Stomach smooth muscle (tissue), 2 donors: ENCODE results near the gene PDCD1.

Source experiments
- H3K27ac ChIP-seq: one replicate; pipeline ENCODE4 v1.7.0; 2013; ENCODE audit warnings: mild to moderate bottlenecking, low read length, inconsistent platforms
- H3K27me3 ChIP-seq, 2 donors: one replicate each; pipeline ENCODE4 v1.7.0; 2013; ENCODE audit warnings: low read length in 2 of 2; ENCODE audit not compliant: insufficient read depth in 2 of 2, control insufficient read depth in 1 of 2
- H3K36me3 ChIP-seq, 2 donors: one replicate each; pipeline ENCODE4 v1.7.0; 2013; ENCODE audit warnings: low read length in 2 of 2; ENCODE audit not compliant: control insufficient read depth in 2 of 2, insufficient read depth in 2 of 2
- H3K4me1 ChIP-seq: one replicate; pipeline ENCODE4 v1.7.0; 2013; ENCODE audit warnings: low read length; ENCODE audit not compliant: control insufficient read depth, insufficient read depth
- H3K4me3 ChIP-seq, 2 donors: one replicate each; pipeline ENCODE4 v1.7.0; 2013; ENCODE audit warnings: low read length in 2 of 2
- H3K9ac ChIP-seq, 2 donors: one replicate each; pipeline ENCODE4 v1.7.0; 2013; ENCODE audit warnings: low read length in 2 of 2, mild to moderate bottlenecking in 1 of 2
- H3K9me3 ChIP-seq, 2 donors: one replicate each; pipeline ENCODE4 v1.7.0; 2013; ENCODE audit warnings: low read length in 2 of 2; ENCODE audit not compliant: control insufficient read depth in 2 of 2
- donor health status: healthy.
- donor health status: Pancreatic carcinoma.

The PDCD1 gene

GRCh38 chr2:241813644-241814392 is 44.9 kb downstream of the PDCD1 start:
- Histone ChIP-seq H3K27me3 (peaks cover 2 to 3% of the 10 kb centered on the region in 2 donors), H3K27ac (no peak overlapping the region)

GRCh38 chr2:241812730-241813643 is 45.7 kb downstream of the PDCD1 start:
- H3K27me3 ChIP-seq: peaks cover 2 to 3% of the 10 kb centered on the region in 2 donors
- H3K9ac ChIP-seq: no peak overlapping the region
- no peak overlapping the region for H3K4me3 ChIP-seq
- no peak overlapping the region for H3K27ac ChIP-seq
- no peaks in the 10 kb centered on the region for H3K9me3 ChIP-seq
- H3K4me1 ChIP-seq: no peaks in the 10 kb centered on the region
- no peaks in the 10 kb centered on the region for H3K36me3 ChIP-seq

More at GRCh38 chr2:241813644-241814392, 44.9 kb downstream of the PDCD1 start:
- Histone ChIP-seq H3K9me3 (no peaks in the 10 kb centered on the region), H3K9ac (no peak overlapping the region), H3K4me1 (no peaks in the 10 kb centered on the region), H3K4me3 (no peak overlapping the region), H3K36me3 (no peaks in the 10 kb centered on the region)

- no peaks in the 10 kb centered on the region for H3K4me1 ChIP-seq
- H3K27ac ChIP-seq: no peak overlapping the region
- H3K27me3 ChIP-seq: peaks cover 2 to 3% of the 10 kb centered on the region in 2 donors
- no peak overlapping the region for H3K9ac ChIP-seq
- H3K36me3 ChIP-seq: no peaks in the 10 kb centered on the region
- H3K9me3 ChIP-seq: no peaks in the 10 kb centered on the region
- H3K4me3 ChIP-seq: no peak overlapping the region
These were observed 46.6 kb downstream of the PDCD1 start for GRCh38 chr2:241811952-241812729.

- Histone ChIP-seq H3K9me3 (no peaks in the 10 kb centered on the region), H3K36me3 (no peaks in the 10 kb centered on the region), H3K27me3 (peaks cover under 1 to 2% of the 10 kb centered on the region in 2 donors), H3K4me1 (no peaks in the 10 kb centered on the region), H3K4me3 (no peak overlapping the region), H3K27ac (no peak overlapping the region), H3K9ac (no peak overlapping the region)
These were observed 47.3 kb downstream of the PDCD1 start for GRCh38 chr2:241811201-241811951.

GRCh38 chr2:241810307-241811200 is 48.1 kb downstream of the PDCD1 start:
- Histone ChIP-seq H3K9me3 (no peaks in the 10 kb centered on the region), H3K36me3 (no peaks in the 10 kb centered on the region), H3K9ac (no peak overlapping the region), H3K27ac (no peak overlapping the region), H3K27me3 (peaks cover 0 to 2% of the 10 kb centered on the region in 2 donors), H3K4me1 (no peaks in the 10 kb centered on the region), H3K4me3 (no peak overlapping the region)

GRCh38 chr2:241809383-241810306 is 49.0 kb downstream of the PDCD1 start:
- Histone ChIP-seq H3K27ac (no peak overlapping the region), H3K27me3 (peaks cover 3 to 4% of the 10 kb centered on the region in 2 donors), H3K4me3 (no peak overlapping the region), H3K4me1 (peaks cover 3% of the 10 kb centered on the region), H3K9ac (no peak overlapping the region), H3K9me3 (no peaks in the 10 kb centered on the region), H3K36me3 (no peaks in the 10 kb centered on the region)

GRCh38 chr2:241808721-241809382 is 49.8 kb downstream of the PDCD1 start, which contains the start of gene NEU4:
Gene NEU4 (plus strand): TSS chr2:241809193. CDS start chr2:241814485, 5,292 bp downstream.
- Histone ChIP-seq H3K4me3 (no peak within 1 kb of the TSS), H3K9me3 (no peaks in the 10 kb centered on the region), H3K9ac (no peak within 1 kb of the TSS), H3K27me3 (peaks cover 9 to 11% of the 10 kb centered on the region in 2 donors), H3K4me1 (peaks cover 11% of the 10 kb centered on the region), H3K36me3 (no peaks in the 10 kb centered on the region), H3K27ac (no peak within 1 kb of the TSS)

- Histone ChIP-seq H3K9me3 (no peaks in the 10 kb centered on the region), H3K4me3 (no peak overlapping the region), H3K27ac (no peak overlapping the region), H3K4me1 (peaks cover 17% of the 10 kb centered on the region), H3K36me3 (no peaks in the 10 kb centered on the region), H3K27me3 (peaks cover 9 to 18% of the 10 kb centered on the region in 2 donors), H3K9ac (no peak overlapping the region)
These were observed 50.5 kb downstream of the PDCD1 start for GRCh38 chr2:241808051-241808720.
